Activated CD8-positive, alpha-beta memory T cell treated with anti-CD3 and anti-CD28 coated beads, Interleukin-2, amount 50 U/mL, for 48 hours (primary cell): Measurements from ENCODE around the gene NCKAP5.

Source experiments
- DNase-seq: peaks from one replicate; pipeline ENCODE4 v3.0.0-alpha.2; 2020

The NCKAP5 gene

GRCh38 chr2:133045787-133046186, 522.5 kb downstream of the NCKAP5 start:
- no peak for DNase-seq

DNA sequence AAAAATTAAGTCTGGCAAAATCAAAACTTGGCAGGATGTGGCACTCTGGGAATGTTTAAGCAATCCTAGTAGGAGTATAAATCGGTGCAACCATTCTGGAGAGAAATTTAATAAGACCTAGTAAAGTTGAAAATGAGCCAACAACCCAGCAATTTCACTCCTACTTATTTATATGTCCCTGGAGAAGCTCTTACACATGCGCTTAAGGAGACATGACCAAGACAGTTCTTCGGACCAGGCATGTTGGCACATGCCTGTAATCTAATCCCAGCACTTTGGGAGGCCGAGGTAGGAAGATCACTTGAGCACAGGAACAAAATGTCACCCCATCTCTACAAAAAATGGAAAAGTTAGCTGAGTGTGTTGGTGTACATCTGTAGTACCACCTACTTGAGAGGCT, 523.7 kb downstream of the NCKAP5 start:
- no peak for DNase-seq

GRCh38 chr2:133040170-133040569, 528.1 kb downstream of the NCKAP5 start:
- no peak for DNase-seq

DNA sequence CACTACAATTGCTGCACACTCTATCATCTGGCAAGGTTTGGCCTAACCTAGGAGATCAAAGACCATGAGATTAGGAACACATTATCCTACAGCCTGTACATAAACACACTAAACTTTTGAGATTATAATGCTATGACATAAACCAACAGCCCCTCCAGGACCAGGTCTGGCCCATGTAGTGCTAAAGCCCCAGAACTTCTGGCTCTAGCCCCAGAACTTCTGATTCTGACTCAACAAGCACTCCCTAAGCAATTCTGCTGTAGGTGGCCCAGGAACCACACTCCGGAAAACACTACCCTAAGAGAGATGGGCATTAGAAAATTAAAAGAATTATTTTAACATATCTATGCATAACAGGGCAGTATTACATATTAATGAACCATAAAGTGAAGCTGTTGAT, 528.7 kb downstream of the NCKAP5 start:
- DNase-seq = no peak

DNA sequence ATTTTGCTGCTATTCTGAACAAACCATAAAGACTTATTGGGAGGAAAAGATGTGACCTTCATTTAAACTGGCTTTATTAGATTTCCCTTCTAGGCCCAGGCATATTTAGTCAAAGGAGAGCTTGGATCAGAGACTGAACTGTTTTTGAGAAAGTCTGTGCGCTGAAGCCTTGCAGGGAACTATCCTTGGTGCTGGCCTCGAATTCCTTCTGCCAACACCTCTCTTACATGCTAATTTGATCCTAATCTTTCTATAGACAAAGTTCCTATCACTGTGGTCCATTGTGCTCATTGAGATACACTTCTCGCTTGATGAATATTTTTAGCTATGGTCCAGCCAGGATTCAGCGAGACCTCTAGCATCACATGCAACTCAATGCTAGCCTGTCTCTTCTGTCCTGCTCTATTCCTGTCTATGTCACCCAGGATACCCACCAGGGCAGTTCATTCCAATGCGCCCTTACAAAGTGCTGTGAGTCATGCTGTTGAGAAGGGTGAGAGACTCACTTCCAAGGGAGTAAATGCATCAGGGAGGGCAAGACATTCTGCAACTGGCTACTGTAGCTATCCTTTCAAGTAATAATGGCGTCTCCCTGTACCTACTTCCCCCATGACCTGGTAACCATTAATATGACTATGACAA, 541.6 kb downstream of the NCKAP5 start:
- no peak for DNase-seq

GRCh38 chr2:133025004-133025403, 543.3 kb downstream of the NCKAP5 start:
- no peak for DNase-seq

DNA sequence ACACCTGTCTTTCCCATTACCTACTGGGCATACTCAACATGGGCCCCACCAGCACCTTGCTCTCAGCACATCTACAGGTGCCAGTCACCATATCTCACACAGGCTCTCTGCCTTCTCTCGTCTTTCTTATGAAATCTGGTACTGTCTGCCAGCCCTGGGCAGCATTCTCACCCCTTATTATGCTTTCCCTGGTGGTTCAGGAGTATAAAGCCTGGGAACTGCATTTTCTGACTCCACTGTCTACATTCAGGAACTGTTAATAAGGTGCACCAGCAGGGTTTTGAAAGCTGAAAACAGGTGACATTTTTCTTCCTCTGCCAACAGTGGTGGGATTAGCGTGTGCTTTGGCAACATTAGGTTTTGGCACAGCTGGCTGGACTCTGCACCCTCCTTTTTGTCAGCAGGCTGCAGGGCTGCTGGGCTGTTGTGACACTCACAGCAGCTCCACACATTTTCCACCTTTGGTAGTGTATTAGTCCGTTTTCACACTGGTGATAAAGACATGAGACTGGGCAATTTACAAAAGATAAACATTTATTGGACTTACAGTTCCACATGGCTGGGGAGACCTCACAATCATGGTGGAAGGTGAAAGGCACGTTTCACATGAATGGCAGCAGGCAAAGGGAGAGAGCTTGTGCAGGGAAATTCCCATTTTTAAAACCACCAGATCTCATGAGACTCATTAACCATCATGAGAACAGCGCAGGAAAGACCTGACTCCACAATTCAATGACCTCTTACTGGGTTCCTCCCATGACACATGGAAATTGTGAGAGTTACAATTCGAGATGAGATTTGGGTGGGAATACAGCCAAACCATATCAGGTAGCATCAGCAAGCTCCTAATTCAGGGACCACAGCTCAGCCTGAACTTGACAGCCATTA, 555.2 kb downstream of the NCKAP5 start:
- DNase-seq = no peak

GRCh38 chr2:133004623-133005022, 563.6 kb downstream of the NCKAP5 start:
- DNase-seq = no peak

DNA sequence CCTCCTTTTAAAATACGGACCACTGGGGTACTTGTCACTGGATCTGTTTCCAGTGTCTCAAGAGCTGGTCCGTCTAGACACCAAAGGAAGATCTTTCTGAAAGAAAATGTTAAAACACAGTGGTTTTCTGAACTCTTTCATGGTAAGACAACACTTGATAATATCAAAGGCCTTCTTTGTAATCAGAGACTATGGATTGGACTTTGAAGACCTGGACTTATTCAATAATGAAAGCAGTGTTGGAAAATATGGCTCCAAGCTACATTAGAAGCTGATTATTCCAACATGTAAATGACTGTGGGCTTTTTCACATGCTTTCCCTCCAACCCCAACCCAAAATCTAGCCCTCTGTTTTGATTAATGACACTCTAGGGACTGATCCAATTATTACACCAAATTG, 568.8 kb downstream of the NCKAP5 start:
- no peak for DNase-seq

- no peak for DNase-seq
Observed at GRCh38 chr2:132998221-132998620, 570.0 kb downstream of the NCKAP5 start.

- no peak for DNase-seq
Observed at GRCh38 chr2:132991471-132992045, 576.7 kb downstream of the NCKAP5 start.

DNA sequence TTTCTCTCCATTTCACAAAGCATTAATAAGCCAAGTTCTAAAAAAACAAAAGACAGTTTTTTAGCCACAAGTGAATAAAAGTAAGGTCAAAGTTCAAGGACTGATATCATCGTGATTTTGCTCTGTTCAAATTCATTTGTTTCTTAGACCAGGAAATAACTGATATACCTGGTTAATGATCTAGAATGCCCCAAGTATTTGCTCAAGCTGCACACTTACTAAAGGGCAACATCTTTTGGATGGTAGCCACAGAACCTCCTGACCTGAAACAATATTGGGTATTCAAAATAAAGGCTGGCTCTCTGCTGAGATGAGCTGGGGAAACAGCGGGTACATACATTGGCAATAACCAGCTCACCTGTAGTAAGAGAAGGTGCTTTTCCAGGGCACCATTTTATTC, 583.5 kb downstream of the NCKAP5 start:
- no peak for DNase-seq

DNA sequence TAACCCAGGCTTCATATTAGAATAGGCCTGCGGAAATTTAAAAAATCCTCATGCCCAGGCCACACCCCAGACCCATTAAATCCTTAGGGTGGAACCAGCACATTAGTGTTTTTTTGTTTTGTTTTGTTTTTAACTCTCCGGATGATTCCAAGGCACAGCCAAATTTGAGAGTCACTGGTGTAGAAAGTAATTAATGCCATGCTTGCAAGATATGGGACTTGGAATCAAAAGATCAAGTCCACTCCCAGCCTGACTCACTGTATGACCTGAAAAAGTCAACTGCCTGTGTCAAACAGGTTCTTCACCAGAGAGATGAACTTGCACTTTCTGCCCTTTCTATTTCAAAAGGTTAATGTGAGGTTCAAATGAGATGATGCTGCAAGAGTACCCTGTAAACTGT, 588.0 kb downstream of the NCKAP5 start:
- no peak for DNase-seq

GRCh38 chr2:132979339-132980093, 588.7 kb downstream of the NCKAP5 start:
- no peak for DNase-seq

GRCh38 chr2:132978840-132979239, 589.4 kb downstream of the NCKAP5 start:
- DNase-seq = no peak

GRCh38 chr2:132977812-132978529, 590.3 kb downstream of the NCKAP5 start:
- no peak for DNase-seq

GRCh38 chr2:132975193-132976105, 592.8 kb downstream of the NCKAP5 start:
- no peak for DNase-seq

- no peak for DNase-seq
Observed at GRCh38 chr2:132974467-132975095, 593.7 kb downstream of the NCKAP5 start.

DNA sequence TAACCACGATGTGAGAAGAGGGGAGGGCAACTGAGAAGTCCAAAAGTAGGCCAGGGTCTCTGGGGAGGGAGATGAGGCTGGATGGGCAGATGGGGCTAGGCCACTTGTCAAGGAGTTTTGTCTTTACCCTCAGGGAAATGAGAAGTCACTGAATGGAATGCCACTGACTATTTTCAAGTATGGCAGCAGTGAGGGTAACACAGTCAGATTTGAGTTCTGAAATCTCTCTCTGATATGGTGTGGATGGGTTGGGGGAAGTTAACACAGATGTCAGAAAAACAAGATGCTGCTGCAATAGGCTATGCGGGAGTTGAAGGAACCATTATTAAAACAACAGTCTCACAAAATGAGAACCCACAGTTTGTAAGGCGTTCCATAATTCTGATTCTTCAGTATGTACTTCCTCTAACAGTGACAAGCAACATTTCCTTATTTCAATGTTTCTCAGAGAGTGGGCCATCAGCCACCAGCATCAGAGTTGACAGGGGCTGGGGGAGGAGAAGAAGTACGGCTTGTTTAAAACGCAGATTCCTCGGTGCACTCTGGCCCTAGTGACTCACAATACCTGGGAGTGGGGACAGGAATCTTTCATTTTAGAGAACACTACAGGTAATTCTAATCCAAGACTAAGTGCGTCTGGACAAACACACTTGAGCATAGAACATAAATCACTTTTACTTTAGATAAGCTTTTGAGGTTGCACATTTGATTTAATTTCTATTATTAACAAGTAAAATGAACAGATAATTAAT, 596.8 kb downstream of the NCKAP5 start:
- DNase-seq = no peak

DNA sequence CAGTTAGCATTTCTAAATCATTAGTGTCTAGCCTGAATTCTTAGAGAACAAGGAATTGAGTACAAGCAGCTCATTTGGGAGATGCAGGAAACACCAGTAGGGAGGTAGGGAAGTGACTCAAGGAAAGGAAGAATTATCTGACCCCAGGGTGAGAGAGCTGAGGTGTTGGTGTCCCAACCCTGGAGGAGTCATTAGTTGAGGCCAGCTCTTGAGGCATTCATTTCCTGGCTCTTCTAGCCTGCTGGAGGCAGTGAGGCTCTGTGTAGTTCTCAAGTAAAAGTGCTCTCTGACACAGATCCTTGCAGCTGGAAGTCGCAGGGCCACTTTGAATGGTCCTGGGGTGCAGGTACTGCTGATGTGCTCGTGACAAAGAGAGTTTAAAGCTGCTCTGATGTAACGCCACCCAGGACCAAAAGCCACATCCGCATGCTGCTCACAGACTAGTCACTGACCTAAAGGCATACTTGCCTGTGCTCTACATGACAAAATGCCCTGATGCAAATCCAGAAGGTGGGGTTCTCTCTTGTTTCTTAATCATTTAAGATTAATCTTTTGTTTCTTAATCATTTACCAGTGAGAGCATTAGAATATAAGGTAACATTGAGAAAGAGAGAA, 598.8 kb downstream of the NCKAP5 start:
- no peak for DNase-seq
